ENCODE data around the gene ZBTB16. TPM values are rescaled to one million over a fixed set of nuclear protein-coding genes. Genes with fewer than 3 reads are reported as not detected.

ZBTB16 gene
- total RNA-seq, 1 donor from 2014 or later, result 64.5 TPM

DNA sequence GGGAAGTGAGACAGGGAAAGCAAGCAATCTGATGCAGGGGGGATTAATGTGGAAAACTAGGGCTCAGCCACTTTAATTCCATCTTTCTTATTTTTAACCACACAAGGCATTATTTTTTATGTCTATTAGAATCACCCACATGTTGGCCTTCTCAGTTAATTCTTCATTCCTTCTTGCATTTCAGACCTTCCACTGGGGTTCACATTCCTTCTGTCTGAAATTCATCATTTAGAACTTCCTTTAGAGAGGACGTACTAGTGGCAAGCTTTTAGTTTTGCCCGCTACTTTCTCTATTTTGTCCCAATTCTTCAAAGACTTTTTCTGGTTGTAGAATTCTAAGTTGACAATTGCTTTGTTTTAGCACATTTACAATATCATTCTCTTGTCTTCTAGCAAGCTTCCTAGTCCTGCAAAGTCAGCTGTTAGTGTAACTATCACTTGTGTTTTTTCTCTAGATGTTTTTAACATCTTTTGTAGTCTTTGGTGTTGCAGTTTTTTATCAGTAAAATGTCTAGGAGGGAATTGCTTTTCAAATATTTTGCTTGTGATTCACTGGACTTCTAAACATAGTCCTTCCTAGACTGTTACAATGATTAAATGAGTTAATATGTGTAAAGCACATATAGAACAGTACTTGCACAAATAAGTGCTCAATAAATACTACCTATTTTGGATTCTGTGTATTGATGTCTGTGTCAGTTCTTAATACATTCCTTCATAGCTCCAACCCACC is 231.2 kb downstream of the ZBTB16 start:
- H3K27me3 ChIP-seq (ENCODE audit: low read depth), result no peaks in the 10 kb centered on the region
- no peak overlapping the region for H3K4me3 ChIP-seq
- H3K9me3 ChIP-seq (replicated peaks), result no peaks in the 10 kb centered on the region
- DNase-seq, result no peak
- H3K4me1 ChIP-seq, result peaks cover 51% of the 10 kb centered on the region
- intact Hi-C loops (cut with micrococcal nuclease), result no loop called here
- peak overlapping the region; percentile 89 for H3K27ac ChIP-seq (replicated peaks)
- TF ChIP-seq, protein P1, sequence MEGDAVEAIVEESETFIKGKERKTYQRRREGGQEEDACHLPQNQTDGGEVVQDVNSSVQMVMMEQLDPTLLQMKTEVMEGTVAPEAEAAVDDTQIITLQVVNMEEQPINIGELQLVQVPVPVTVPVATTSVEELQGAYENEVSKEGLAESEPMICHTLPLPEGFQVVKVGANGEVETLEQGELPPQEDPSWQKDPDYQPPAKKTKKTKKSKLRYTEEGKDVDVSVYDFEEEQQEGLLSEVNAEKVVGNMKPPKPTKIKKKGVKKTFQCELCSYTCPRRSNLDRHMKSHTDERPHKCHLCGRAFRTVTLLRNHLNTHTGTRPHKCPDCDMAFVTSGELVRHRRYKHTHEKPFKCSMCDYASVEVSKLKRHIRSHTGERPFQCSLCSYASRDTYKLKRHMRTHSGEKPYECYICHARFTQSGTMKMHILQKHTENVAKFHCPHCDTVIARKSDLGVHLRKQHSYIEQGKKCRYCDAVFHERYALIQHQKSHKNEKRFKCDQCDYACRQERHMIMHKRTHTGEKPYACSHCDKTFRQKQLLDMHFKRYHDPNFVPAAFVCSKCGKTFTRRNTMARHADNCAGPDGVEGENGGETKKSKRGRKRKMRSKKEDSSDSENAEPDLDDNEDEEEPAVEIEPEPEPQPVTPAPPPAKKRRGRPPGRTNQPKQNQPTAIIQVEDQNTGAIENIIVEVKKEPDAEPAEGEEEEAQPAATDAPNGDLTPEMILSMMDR (IDR thresholded peaks at IDR 0.05; ENCODE audit: borderline replicate concordance), result no peak
- H3K36me3 ChIP-seq, result no peaks in the 10 kb centered on the region

GRCh38 chr11:114291381-114291780 is 231.9 kb downstream of the ZBTB16 start:
- H3K9me3 ChIP-seq (replicated peaks), result no peaks in the 10 kb centered on the region
- peak overlapping the region; percentile 89 for H3K27ac ChIP-seq (replicated peaks)
- H3K27me3 ChIP-seq (ENCODE audit: low read depth), result no peaks in the 10 kb centered on the region
- no peaks in the 10 kb centered on the region for H3K36me3 ChIP-seq
- no peak for DNase-seq
- peak overlapping the region; percentile 29 for H3K4me3 ChIP-seq
- peaks cover 58% of the 10 kb centered on the region for H3K4me1 ChIP-seq
- TF ChIP-seq, protein P1 (IDR thresholded peaks at IDR 0.05; ENCODE audit: borderline replicate concordance), result no peak
- intact Hi-C loops (cut with micrococcal nuclease), result no loop called here

GRCh38 chr11:114291842-114292680 is 232.6 kb downstream of the ZBTB16 start:
- intact Hi-C loops (cut with micrococcal nuclease), result no loop called here
- no peaks in the 10 kb centered on the region for H3K9me3 ChIP-seq (replicated peaks)
- no peaks in the 10 kb centered on the region for H3K36me3 ChIP-seq
- peaks cover 61% of the 10 kb centered on the region for H3K4me1 ChIP-seq
- no peak for DNase-seq
- no peaks in the 10 kb centered on the region for H3K27me3 ChIP-seq (ENCODE audit: low read depth)
- peak overlapping the region; percentile 89 for H3K27ac ChIP-seq (replicated peaks)
- TF ChIP-seq, protein P1 (IDR thresholded peaks at IDR 0.05; ENCODE audit: borderline replicate concordance), result no peak
- peak overlapping the region; percentile 29 for H3K4me3 ChIP-seq

- no peak overlapping the region for H3K4me3 ChIP-seq
- H3K36me3 ChIP-seq, result peaks cover 3% of the 10 kb centered on the region
- H3K27me3 ChIP-seq (ENCODE audit: low read depth), result no peaks in the 10 kb centered on the region
- no peaks in the 10 kb centered on the region for H3K9me3 ChIP-seq (replicated peaks)
- intact Hi-C loops (cut with micrococcal nuclease), result no loop called here
- TF ChIP-seq, protein P1 (IDR thresholded peaks at IDR 0.05; ENCODE audit: borderline replicate concordance), result no peak
- no peak for DNase-seq
- peaks cover 61% of the 10 kb centered on the region for H3K4me1 ChIP-seq
- H3K27ac ChIP-seq (replicated peaks), result peak overlapping the region; percentile 89
These were observed 233.7 kb downstream of the ZBTB16 start for GRCh38 chr11:114293201-114293711.

DNA sequence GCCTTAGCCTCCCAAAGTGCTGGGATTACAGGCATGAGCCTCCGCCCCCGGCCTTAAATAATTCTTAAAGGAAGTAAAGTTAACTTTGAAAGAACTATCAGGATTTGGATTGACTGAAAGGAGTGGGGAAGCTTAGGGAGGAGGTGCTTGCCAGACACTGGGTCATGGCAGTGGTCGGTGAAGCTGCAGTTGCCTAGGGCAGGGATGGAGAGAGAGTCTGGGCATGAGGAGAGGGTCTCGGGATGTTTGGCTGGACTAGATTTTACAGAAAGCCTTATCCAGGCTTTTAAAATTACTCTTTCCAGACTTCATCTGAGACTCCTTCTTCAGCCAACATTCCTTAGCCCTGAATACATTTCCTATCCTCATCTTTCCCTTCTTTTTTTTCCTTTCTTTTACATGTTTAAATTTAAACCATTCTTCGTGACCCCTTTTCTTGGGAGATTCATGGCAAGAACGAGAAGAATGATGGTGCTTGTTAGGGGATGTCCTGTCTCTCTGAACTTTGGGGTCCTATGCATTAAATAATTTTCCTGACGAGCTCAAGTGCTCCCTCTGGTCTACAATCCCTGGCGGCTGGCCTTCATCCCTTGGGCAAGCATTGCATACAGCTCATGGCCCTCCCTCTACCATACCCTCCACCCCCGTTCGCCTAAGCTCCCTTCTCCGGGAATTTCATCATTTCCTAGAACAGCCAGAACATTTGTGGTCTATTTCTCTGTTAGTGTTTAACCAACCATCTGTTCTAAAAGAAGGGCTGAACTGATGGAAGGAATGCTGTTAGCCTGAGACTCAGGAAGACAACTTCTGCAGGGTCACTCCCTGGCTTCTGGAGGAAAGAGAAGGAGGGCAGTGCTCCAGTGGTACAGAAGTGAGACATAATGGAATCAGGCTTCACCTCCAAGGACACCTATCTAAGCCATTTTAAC is 236.4 kb downstream of the ZBTB16 start, which contains the start of gene NNMT:
Gene NNMT, plus strand, starts transcription at position 724 of the 929 bp plus-strand sequence. Its CDS starts 158 bp downstream, at position 882.
- intact Hi-C loops (cut with micrococcal nuclease), result no loop called here
- H3K4me3 ChIP-seq, result peak within 1 kb of the TSS; percentile 61
- H3K27me3 ChIP-seq (ENCODE audit: low read depth), result no peaks in the 10 kb centered on the region
- peaks cover 55% of the 10 kb centered on the region for H3K4me1 ChIP-seq
- H3K9me3 ChIP-seq (replicated peaks), result peaks cover 22% of the 10 kb centered on the region
- H3K27ac ChIP-seq (replicated peaks), result peak within 1 kb of the TSS; percentile 89
- peaks cover 6% of the 10 kb centered on the region for H3K36me3 ChIP-seq
- peak; percentile 68 for DNase-seq
- TF ChIP-seq, protein P1 (IDR thresholded peaks at IDR 0.05; ENCODE audit: borderline replicate concordance), result no peak
